HepG2 (cell line): ENCODE data around the gene PPDPF.

ENCODE experiments used
- ARID3A ChIP-seq: IDR thresholded peaks from 2 replicates; pipeline ENCODE4 v1.6.1; 2012; ENCODE audit warnings: low read depth, low read length, improper control_type of control experiment
- BRD4 ChIP-seq: sonication (generic); formaldehyde crosslinking; IDR thresholded peaks from 2 replicates; pipeline ENCODE4 v1.4.0; 2020; ENCODE audit warnings: missing genetic modification reagents
- MEF2D ChIP-seq: sonication (generic); formaldehyde crosslinking; IDR thresholded peaks from 2 replicates; pipeline ENCODE4 v1.5.1; 2020; ENCODE audit warnings: mild to moderate bottlenecking, missing genetic modification reagents
- RNF2 ChIP-seq: fragments of 450-650 bp; conservative IDR thresholded peaks from 2 replicates; pipeline ENCODE4 v1.6.1; 2016; ENCODE audit warnings: low read depth

GRCh38 chr20:63542696-63543095 lies 22.1 kb downstream of the PPDPF start:
- TF ChIP-seq BRD4 (no peak), RNF2 (no peak), MEF2D (CRISPR knock-in tag) (no peak), ARID3A (no peak)
